Astrocyte (in vitro differentiated cells and primary cell): ENCODE measurements around the gene RPS21. TPM values are rescaled to one million over a fixed set of nuclear protein-coding genes. Genes with fewer than 3 reads are reported as not detected.

Experiments used
- DNase-seq: peaks from one replicate; pipeline ENCODE4 v3.0.0-alpha.2; 2010; ENCODE audit warnings: low read depth
- FAIRE-seq: peaks from 2 replicates; lab custom pipeline; 2011; peaks lifted over from hg19 to GRCh38; lab: Jason Lieb, UNC
- H2AFZ ChIP-seq: 2 replicates; pipeline ENCODE4 v1.6.0; 2012; ENCODE audit warnings: low read depth, low read length, inconsistent platforms
- H3K27ac ChIP-seq: 2 replicates; pipeline ENCODE4 v1.5.1; 2011; ENCODE audit warnings: low read depth, low read length, inconsistent platforms
- H3K27me3 ChIP-seq: 2 replicates; pipeline ENCODE4 v1.6.0; 2011; ENCODE audit warnings: low read length, inconsistent platforms; ENCODE audit not compliant: insufficient read depth
- H3K36me3 ChIP-seq: 2 replicates; pipeline ENCODE4 v1.5.1; 2011; ENCODE audit warnings: low read length, inconsistent platforms; ENCODE audit not compliant: insufficient read depth
- H3K4me1 ChIP-seq: 2 replicates; pipeline ENCODE4 v1.5.1; 2011; ENCODE audit warnings: low read length, inconsistent platforms; ENCODE audit not compliant: insufficient read depth
- H3K4me2 ChIP-seq: 2 replicates; pipeline ENCODE4 v1.6.0; 2012; ENCODE audit warnings: low read length, inconsistent platforms
- H3K4me3 ChIP-seq: 2 replicates; pipeline ENCODE4 v1.5.1; 2011; ENCODE audit warnings: low read depth, mild to moderate bottlenecking, low read length, inconsistent platforms; ENCODE audit not compliant: insufficient read depth
- H3K79me2 ChIP-seq: 2 replicates; pipeline ENCODE4 v1.6.0; 2012; ENCODE audit warnings: mild to moderate bottlenecking, low read length, inconsistent platforms; ENCODE audit not compliant: insufficient read depth
- H3K9ac ChIP-seq: 2 replicates; pipeline ENCODE4 v1.6.0; 2012; ENCODE audit warnings: mild to moderate bottlenecking, low read length, inconsistent platforms
- H3K9me3 ChIP-seq: 2 replicates; pipeline ENCODE4 v1.5.1; 2012; ENCODE audit warnings: low read depth, mild to moderate bottlenecking, low read length, inconsistent platforms; ENCODE audit not compliant: insufficient read depth
- H4K20me1 ChIP-seq: 2 replicates; pipeline ENCODE4 v1.6.0; 2012; ENCODE audit warnings: low read length, inconsistent platforms; ENCODE audit not compliant: insufficient read depth
- H3K27ac Mint-ChIP-seq: one replicate; pipeline ENCODE4 v1.8.0; 2021; ENCODE audit warnings: mild to moderate bottlenecking, mixed read lengths; ENCODE audit not compliant: unreplicated experiment
- H3K27me3 Mint-ChIP-seq: one replicate; pipeline ENCODE4 v1.8.0; 2021; ENCODE audit warnings: low read depth, mixed read lengths; ENCODE audit not compliant: unreplicated experiment
- H3K36me3 Mint-ChIP-seq: one replicate; pipeline ENCODE4 v1.8.0; 2021; ENCODE audit warnings: low read depth, mixed read lengths; ENCODE audit not compliant: unreplicated experiment
- H3K4me1 Mint-ChIP-seq: one replicate; pipeline ENCODE4 v1.8.0; 2021; ENCODE audit warnings: low read depth, mixed read lengths; ENCODE audit not compliant: unreplicated experiment
- H3K4me3 Mint-ChIP-seq: one replicate; pipeline ENCODE4 v1.8.0; 2021; ENCODE audit warnings: mild to moderate bottlenecking, moderate library complexity, mixed read lengths; ENCODE audit not compliant: unreplicated experiment
- H3K9me3 Mint-ChIP-seq: one replicate; pipeline ENCODE4 v1.8.0; 2021; ENCODE audit warnings: mild to moderate bottlenecking, mixed read lengths; ENCODE audit not compliant: unreplicated experiment
- EZH2 ChIP-seq: IDR thresholded peaks from 2 replicates; pipeline ENCODE4 v1.6.1; 2012; ENCODE audit warnings: mild to moderate bottlenecking, low read length, inconsistent platforms; ENCODE audit not compliant: insufficient read depth
- total RNA-seq: library from RNA; stranded (reverse); gene quantifications from 2 replicates; pipeline ENCODE4 v1.2.1, GENCODE V29; 2021
- TF ChIP-seq, protein P1 (sequence below): IDR thresholded peaks from 2 replicates; pipeline ENCODE4 v1.5.1; 2011; ENCODE audit warnings: low read depth, mild to moderate bottlenecking, inconsistent platforms, low read length, moderate library complexity; ENCODE audit not compliant: insufficient read depth

The RPS21 gene
- total RNA-seq, 1 donor from 2014 or later, result 1,251 TPM

DNA sequence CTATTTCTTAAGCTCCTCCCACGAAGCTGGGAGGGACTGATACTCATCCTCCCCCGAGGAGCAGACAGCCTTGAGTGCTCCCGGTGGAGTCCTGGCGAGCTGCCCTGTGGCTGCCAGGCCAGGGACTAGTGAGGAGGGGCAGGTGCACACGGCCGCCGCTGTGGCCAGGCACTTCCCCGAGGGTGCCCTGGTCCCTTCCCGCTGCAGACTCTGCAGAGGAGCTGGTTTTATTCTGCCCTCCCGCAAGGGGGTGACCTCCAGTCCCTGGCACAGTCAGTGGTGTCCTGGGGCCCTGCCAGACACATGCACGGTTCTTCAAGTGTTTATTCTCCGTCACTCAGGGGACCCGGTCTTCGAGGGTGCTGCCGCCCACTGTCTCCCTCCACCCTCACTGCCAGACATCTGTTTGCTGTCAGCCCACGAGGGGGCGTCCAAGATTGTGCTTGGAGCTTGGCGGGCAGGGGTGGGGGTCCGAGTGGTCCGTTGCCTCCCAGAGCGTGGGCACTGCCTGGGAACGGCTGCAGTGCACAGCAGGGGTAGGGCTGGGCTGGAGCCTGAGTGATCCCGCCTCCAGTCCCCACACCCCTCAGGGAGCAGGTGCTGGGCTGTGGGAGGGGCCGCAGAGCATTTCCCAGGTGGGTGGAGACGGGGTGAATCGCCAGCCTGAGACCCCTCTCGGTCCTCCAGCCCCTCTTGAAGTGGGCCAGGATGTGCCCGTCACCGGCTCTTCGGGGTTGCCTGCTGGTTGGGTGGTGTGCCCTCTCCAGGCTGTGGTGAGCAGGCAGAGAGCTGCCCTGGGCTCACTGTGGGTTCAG is 23.2 kb downstream of the RPS21 start:
- Histone ChIP-seq H2AFZ (no peak overlapping the region), H3K4me2 (no peak overlapping the region), H3K9ac (no peak overlapping the region), H3K4me3 (no peak overlapping the region), H3K9me3 (no peaks in the 10 kb centered on the region), H3K27me3 (no peaks in the 10 kb centered on the region), H3K27ac (no peak overlapping the region), H3K36me3 (no peaks in the 10 kb centered on the region), H3K4me1 (peaks cover 8% of the 10 kb centered on the region), H4K20me1 (peaks cover 14% of the 10 kb centered on the region), H3K79me2 (peaks cover 4% of the 10 kb centered on the region)
- Mint-ChIP-seq H3K4me1 (peaks cover 3% of the 10 kb centered on the region), H3K27me3 (peaks cover 12% of the 10 kb centered on the region), H3K4me3 (no peak overlapping the region), H3K9me3 (no peaks in the 10 kb centered on the region), H3K27ac (no peak overlapping the region), H3K36me3 (no peaks in the 10 kb centered on the region)
- no peak for DNase-seq
- TF ChIP-seq, protein P1, sequence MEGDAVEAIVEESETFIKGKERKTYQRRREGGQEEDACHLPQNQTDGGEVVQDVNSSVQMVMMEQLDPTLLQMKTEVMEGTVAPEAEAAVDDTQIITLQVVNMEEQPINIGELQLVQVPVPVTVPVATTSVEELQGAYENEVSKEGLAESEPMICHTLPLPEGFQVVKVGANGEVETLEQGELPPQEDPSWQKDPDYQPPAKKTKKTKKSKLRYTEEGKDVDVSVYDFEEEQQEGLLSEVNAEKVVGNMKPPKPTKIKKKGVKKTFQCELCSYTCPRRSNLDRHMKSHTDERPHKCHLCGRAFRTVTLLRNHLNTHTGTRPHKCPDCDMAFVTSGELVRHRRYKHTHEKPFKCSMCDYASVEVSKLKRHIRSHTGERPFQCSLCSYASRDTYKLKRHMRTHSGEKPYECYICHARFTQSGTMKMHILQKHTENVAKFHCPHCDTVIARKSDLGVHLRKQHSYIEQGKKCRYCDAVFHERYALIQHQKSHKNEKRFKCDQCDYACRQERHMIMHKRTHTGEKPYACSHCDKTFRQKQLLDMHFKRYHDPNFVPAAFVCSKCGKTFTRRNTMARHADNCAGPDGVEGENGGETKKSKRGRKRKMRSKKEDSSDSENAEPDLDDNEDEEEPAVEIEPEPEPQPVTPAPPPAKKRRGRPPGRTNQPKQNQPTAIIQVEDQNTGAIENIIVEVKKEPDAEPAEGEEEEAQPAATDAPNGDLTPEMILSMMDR, result peak; percentile 24
- no peak for TF ChIP-seq EZH2
- no peak for FAIRE-seq

DNA sequence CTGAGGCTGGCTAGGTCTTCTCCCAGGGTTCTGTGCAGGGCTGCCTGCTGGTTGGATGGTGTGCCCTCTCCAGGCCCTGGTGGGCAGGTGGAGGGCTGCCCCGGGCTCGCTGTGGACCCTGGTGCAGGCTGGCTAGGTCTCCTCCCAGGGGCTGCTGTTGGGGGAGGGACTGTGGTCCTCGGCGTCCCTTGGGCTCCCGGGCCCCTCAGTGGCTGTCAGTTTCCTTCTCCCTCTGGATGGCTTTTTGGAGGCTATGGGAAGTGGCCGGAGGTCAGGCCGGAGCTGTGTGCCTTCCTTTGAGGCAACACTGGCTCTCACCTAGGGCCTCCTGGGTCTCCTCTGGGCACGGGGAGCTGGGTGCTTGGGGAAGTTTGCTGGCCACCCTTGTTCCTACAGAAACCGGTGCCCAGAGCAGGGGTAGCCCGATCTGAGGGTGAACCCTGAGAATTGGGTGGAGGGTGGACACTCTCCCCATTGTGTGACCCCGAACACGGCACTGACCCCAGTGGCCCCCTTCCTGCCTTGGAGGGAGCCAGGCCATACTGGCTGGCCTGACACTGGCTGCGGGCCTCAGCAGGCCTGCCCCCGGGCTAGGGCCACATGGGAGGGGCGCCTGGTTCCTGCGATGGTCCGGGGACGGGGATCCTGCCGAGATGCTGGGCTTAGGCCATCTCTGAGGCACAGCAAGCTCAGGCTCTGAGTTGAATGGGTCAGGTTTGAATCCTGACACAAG is 24.0 kb downstream of the RPS21 start:
- Mint-ChIP-seq H3K27me3 (peaks cover 10% of the 10 kb centered on the region), H3K4me3 (no peak overlapping the region), H3K4me1 (peaks cover 2% of the 10 kb centered on the region), H3K9me3 (no peaks in the 10 kb centered on the region), H3K27ac (no peak overlapping the region), H3K36me3 (no peaks in the 10 kb centered on the region)
- DNase-seq, result no peak
- Histone ChIP-seq H4K20me1 (peaks cover 7% of the 10 kb centered on the region), H3K79me2 (peaks cover 4% of the 10 kb centered on the region), H3K9ac (no peak overlapping the region), H3K4me1 (peaks cover 5% of the 10 kb centered on the region), H3K9me3 (no peaks in the 10 kb centered on the region), H2AFZ (no peak overlapping the region), H3K27me3 (no peaks in the 10 kb centered on the region), H3K27ac (no peak overlapping the region), H3K4me3 (no peak overlapping the region), H3K36me3 (no peaks in the 10 kb centered on the region), H3K4me2 (no peak overlapping the region)
- no peak for TF ChIP-seq EZH2
- TF ChIP-seq, protein P1, result no peak
- no peak for FAIRE-seq
